GM18505 (cell line): ENCODE results near the gene ORC6.
"Not testable (repeated sequence)": the region's sequence is repeated elsewhere in the genome, so short reads cannot be mapped to it uniquely, and the experiment has no call there.

ENCODE experiments used
- ATAC-seq: cut with Tn5 transposase; IDR thresholded peaks from one replicate; pipeline ENCODE4 v1.9.1; 2021; ENCODE audit not compliant: unreplicated experiment
- POLR2A ChIP-seq: IDR thresholded peaks from 4 replicates; pipeline ENCODE4 v1.6.1; 2011; ENCODE audit warnings: borderline replicate concordance; ENCODE audit not compliant: insufficient read depth, insufficient read length; ENCODE audit errors: extremely low read depth

ORC6 gene

GRCh38 chr16:46689365-46690280 lies at the start of gene ORC6:
TSS of gene ORC6 (plus strand) at chr16:46689659. CDS start at chr16:46689706, 47 bp downstream.
- peak; percentile 72 for ATAC-seq
- TF ChIP-seq POLR2A: peak; percentile 73

GRCh38 chr16:46648656-46649055 lies 40.8 kb upstream of the ORC6 start:
- no peak for ATAC-seq
- TF ChIP-seq POLR2A: no peak

DNA sequence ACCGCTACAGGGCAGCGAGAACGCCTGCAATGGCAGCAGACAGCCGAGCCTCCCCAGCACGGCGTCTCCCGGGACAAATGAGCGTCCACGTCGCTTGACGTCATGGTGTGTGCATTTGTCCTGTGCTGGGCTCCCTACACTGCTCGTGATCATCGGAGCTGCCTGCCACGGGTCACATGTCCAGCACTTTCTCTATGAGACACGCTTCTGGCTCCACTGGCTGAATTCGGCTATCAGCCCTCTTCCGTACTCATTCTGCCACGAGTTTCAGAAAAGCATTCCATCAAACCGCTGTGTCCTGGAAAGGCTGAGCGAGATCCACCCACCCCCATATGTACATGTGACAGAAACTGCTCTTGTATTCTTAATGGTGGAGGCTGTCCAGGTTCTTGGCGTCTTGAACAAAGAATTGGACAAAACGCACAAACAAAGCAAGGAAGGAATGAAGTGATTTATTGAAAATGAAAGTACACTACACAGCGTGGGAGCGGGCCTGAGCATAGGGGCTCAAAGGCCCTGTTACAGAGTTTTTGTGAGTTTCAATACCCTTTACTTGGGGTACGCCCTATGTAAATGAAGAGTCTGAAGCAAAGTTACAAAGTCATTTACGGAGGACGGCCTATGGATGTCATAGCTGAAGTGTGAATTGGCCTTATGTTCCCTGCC lies 39.7 kb upstream of the ORC6 start:
- ATAC-seq: no peak
- no peak for TF ChIP-seq POLR2A

- no peak for ATAC-seq
- TF ChIP-seq POLR2A: no peak
Observed at GRCh38 chr16:46650254-46650623, 39.2 kb upstream of the ORC6 start.

- no peak for TF ChIP-seq POLR2A
Observed at GRCh38 chr16:46651305-46651704, 38.2 kb upstream of the ORC6 start.

DNA sequence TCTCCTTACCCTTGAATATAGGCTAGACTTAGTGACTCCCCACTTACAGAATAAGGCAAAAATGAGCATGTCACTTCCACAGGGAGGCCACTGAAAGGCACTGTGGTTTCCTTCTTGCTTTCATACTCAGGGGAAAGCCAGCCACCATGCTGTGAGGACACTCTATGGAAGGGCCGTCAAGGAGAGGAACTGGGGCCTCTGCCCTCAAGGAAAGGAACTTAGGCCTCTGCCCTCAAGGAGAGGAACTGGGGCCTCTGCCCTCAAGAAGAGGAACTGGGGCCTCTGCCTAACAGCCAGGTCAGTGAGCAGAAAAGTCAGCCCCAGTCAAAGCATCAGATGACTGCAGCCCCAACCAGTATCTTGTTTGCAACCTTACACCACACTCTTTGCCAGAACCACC lies 30.5 kb upstream of the ORC6 start:
- peak; percentile 41 for TF ChIP-seq POLR2A
- peak; percentile 93 for ATAC-seq

More at GRCh38 chr16:46651305-46651704, 38.2 kb upstream of the ORC6 start:
- no peak for ATAC-seq

DNA sequence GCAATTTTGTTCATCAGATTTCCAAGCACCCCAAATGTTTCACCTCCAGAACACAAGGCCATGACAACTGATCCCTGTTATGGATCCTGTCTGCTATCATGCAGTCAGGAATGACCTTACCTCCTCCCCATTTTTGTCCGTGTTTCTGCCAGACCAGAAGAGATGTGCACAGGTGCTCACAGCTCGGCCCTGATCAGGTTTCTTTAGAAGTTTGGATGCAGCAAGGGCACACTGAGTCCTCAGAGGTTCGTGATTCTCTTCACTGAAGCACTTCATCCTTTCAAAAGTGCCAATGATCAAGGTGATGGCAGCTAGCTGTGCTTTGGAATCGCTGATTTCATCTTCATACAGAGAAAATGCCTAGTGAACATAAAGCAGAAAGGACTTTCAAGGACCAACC lies 27.3 kb upstream of the ORC6 start:
- no peak for TF ChIP-seq POLR2A
- ATAC-seq: no peak

- no peak for TF ChIP-seq POLR2A
- ATAC-seq: peak; percentile 76
Observed at GRCh38 chr16:46673320-46674013, 16.0 kb upstream of the ORC6 start.

- not testable (repeated sequence) for ATAC-seq
Observed at GRCh38 chr16:46677943-46678342, 11.5 kb upstream of the ORC6 start.

DNA sequence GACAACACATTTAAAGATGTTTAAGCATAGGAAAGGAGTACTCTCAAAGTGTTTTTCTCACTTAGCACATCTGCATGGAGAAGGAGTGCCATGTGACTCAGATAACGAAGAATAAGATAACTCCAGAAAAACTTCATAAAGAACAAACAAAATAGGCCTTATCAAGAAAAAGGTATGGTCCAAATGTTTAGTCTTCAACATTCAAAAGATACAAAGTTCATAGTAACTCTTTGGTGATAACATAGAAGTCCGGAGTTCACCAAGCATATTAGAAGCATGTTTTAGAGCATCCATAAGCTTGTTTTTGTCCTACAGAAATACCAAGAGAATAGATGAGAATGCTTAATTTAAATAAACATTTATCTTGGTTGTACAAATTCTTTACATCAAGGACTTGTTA lies 7.6 kb upstream of the ORC6 start:
- ATAC-seq: not testable (repeated sequence)

GRCh38 chr16:46686815-46687473 lies 2.5 kb upstream of the ORC6 start:
- no peak for ATAC-seq

GRCh38 chr16:46687486-46687885 lies 2.0 kb upstream of the ORC6 start:
- no peak for ATAC-seq
- no peak for TF ChIP-seq POLR2A

More at GRCh38 chr16:46686815-46687473, 2.5 kb upstream of the ORC6 start:
- TF ChIP-seq POLR2A: no peak

- no peak for TF ChIP-seq POLR2A
- no peak for ATAC-seq
Observed at GRCh38 chr16:46688101-46688653, 1.3 kb upstream of the ORC6 start.
